Superior temporal gyrus (tissue), 1 donor: ENCODE measurements around the gene NEDD4L.
A peak's percentile ranks its signal among the peaks of the same experiment; 100 is the strongest.

Experiments used
- DNase-seq: peaks from one replicate; pipeline ENCODE4 v3.0.0-alpha.2; 2016; ENCODE audit errors: extremely low spot score

Gene NEDD4L

GRCh38 chr18:58180738-58181353, 136.8 kb downstream of the NEDD4L start:
- DNase-seq: peak; percentile 84

GRCh38 chr18:58181988-58182387, 138.0 kb downstream of the NEDD4L start:
- DNase-seq: no peak

GRCh38 chr18:58183226-58183625, 139.2 kb downstream of the NEDD4L start:
- DNase-seq: no peak

GRCh38 chr18:58186258-58186948, 142.4 kb downstream of the NEDD4L start:
- DNase-seq: peak; percentile 41

GRCh38 chr18:58187674-58188073, 143.6 kb downstream of the NEDD4L start:
- DNase-seq: no peak

- no peak for DNase-seq
Measured at GRCh38 chr18:58188996-58189395, 145.0 kb downstream of the NEDD4L start.

- DNase-seq: no peak
Measured at GRCh38 chr18:58190842-58191530, 147.0 kb downstream of the NEDD4L start.

- DNase-seq: no peak
Measured at GRCh38 chr18:58191626-58192025, 147.6 kb downstream of the NEDD4L start.

GRCh38 chr18:58192519-58192918, 148.5 kb downstream of the NEDD4L start:
- DNase-seq: no peak

- DNase-seq: no peak
Measured at GRCh38 chr18:58194028-58194427, 150.0 kb downstream of the NEDD4L start.

GRCh38 chr18:58195278-58195765, 151.3 kb downstream of the NEDD4L start:
- DNase-seq: peak; percentile 62

- DNase-seq: no peak
Measured at GRCh38 chr18:58196164-58196563, 152.1 kb downstream of the NEDD4L start.

GRCh38 chr18:58196881-58197872, 153.2 kb downstream of the NEDD4L start:
- DNase-seq: no peak

- no peak for DNase-seq
Measured at GRCh38 chr18:58201268-58201667, 157.2 kb downstream of the NEDD4L start.

GRCh38 chr18:58201733-58202730, 158.0 kb downstream of the NEDD4L start:
- peak; percentile 45 for DNase-seq

- no peak for DNase-seq
Measured at GRCh38 chr18:58204776-58205442, 160.9 kb downstream of the NEDD4L start.

GRCh38 chr18:58205443-58206160, 161.6 kb downstream of the NEDD4L start:
- no peak for DNase-seq

GRCh38 chr18:58207520-58208152, 163.6 kb downstream of the NEDD4L start:
- no peak for DNase-seq
